ENCODE results near the gene FMNL3. TPM values are rescaled to one million over a fixed set of nuclear protein-coding genes. Genes with fewer than 3 reads are reported as not detected.

Gene FMNL3
- total and polyA plus RNA-seq, 2 of the 8 experiments (the other 6 are each of a cell fraction or from before 2014, with no cell fraction given) = 8.6 to 29.0 TPM

- H2BK120ac ChIP-seq (replicated peaks; ENCODE audit: low read depth, low read length) = no peak overlapping the region
- H3K23me2 ChIP-seq (ENCODE audit: low read depth, low read length) = no peaks in the 10 kb centered on the region
- H3K79me2 ChIP-seq (ENCODE audit: control insufficient read depth in 1 of 2, insufficient read depth in 2 of 2, low read length in 2 of 2) = peaks cover 0 to 15% of the 10 kb centered on the region in 2 experiments; a peak in 1 of 4 replicates
- no peak overlapping the region for H3K56ac ChIP-seq (replicated peaks; ENCODE audit: insufficient read length, low read depth, low read length)
- ChIA-PET CTCF (ENCODE audit: partially characterized antibody) (interaction anchor here (0.9 to 5.8 kb wide), 10 partner anchors 7 to 114 kb away, joined by 3 to 30 read pairs (median 4); partner anchors contain the start of gene TMBIM6), POLR2A (ENCODE audit: partially characterized antibody) (interaction anchor here (0.9 to 4.2 kb wide), 5 partner anchors 13 to 74 kb away, joined by 3 to 17 read pairs (median 4); partner anchors contain the start of gene TMBIM6)
- H2AFZ ChIP-seq (ENCODE audit: low read length) = no peak overlapping the region
- H3K18ac ChIP-seq (ENCODE audit: extremely low read depth, low read length) = no peak overlapping the region
- no peak overlapping the region for H3K14ac ChIP-seq (ENCODE audit: insufficient read length)
- no peak overlapping the region for H2AK5ac ChIP-seq (ENCODE audit: low read depth, low read length)
- H3K36me3 ChIP-seq (ENCODE audit: control insufficient read depth in 2 of 4, insufficient read depth in 4 of 4, low read length in 3 of 4) = peaks cover 0 to 5% (median 0%) of the 10 kb centered on the region in 4 experiments; a peak in 2 of 8 replicates
- H4K5ac ChIP-seq (ENCODE audit: insufficient read length, low read depth, low read length) = no peak overlapping the region
- 96% methylated on average over 2 of the region's 2 CpGs; no CpG with 5 or more reads in 1 of the 2 experiments for WGBS, 2 experiments (ENCODE audit: extremely low coverage in 1 of 2, insufficient coverage in 1 of 2, insufficient read length in 1 of 2, insufficient replicate concordance in 2 of 2, low coverage in 1 of 2, low lambda C conversion rate in 2 of 2, missing lambda C conversion rate in 1 of 2)
- DNase-seq (ENCODE audit: low read depth in 1 of 2, low spot score in 2 of 2) = no peak
- no peak overlapping the region for H3K4ac ChIP-seq (replicated peaks; ENCODE audit: insufficient read length, low read depth, low read length)
- no peak overlapping the region for H3K9ac ChIP-seq (replicated peaks in 1 of 4; ENCODE audit: extremely low read depth in 1 of 4, low read depth in 3 of 4, low read length in 3 of 4)
- no peak overlapping the region for H4K91ac ChIP-seq (replicated peaks; ENCODE audit: insufficient read length, low read length)
- no peak overlapping the region for H3K4me2 ChIP-seq (ENCODE audit: insufficient read depth in 1 of 2, low read depth in 2 of 2, low read length in 2 of 2)
- no peak overlapping the region for H2BK20ac ChIP-seq (ENCODE audit: low read length)
- H4K8ac ChIP-seq (ENCODE audit: extremely low read depth, insufficient read depth, low read length) = no peak overlapping the region
- no peak overlapping the region for H3K23ac ChIP-seq (ENCODE audit: insufficient read length)
- TF ChIP-seq RXRA (IDR thresholded peaks at IDR 0.05; ENCODE audit: insufficient read depth, low read depth, low read length) (no peak), CBX5 (IDR thresholded peaks at IDR 0.05; ENCODE audit: low read depth, low read length) (no peak), HDAC2 (IDR thresholded peaks at IDR 0.05; ENCODE audit: borderline replicate concordance in 1 of 2, low read depth in 2 of 2, low read length in 2 of 2) (no peak), BRCA1 (IDR thresholded peaks at IDR 0.05; ENCODE audit: low read depth, low read length) (no peak), EGR1 (IDR thresholded peaks at IDR 0.05; ENCODE audit: borderline replicate concordance, low read depth, low read length) (no peak), SP2 (IDR thresholded peaks at IDR 0.05; ENCODE audit: low read length) (no peak)
- no peak overlapping the region for H3K27ac ChIP-seq (ENCODE audit: low read depth, low read length)
- no peak overlapping the region for H2BK12ac ChIP-seq (ENCODE audit: low read depth, low read length)
- no peak overlapping the region for H2BK5ac ChIP-seq (ENCODE audit: low read depth, low read length)
- H3K79me1 ChIP-seq (ENCODE audit: low read depth, low read length) = no peaks in the 10 kb centered on the region; the same call in 1 of the 2 replicates
- peaks cover 1% of the 10 kb centered on the region in 2 experiments for H4K20me1 ChIP-seq (replicated peaks in 1 of 2; ENCODE audit: control insufficient read depth in 1 of 2, insufficient read depth in 2 of 2, low read length in 2 of 2)
- no peak overlapping the region for H3K4me3 ChIP-seq (ENCODE audit: extremely low read depth in 1 of 4, insufficient read depth in 2 of 4, low read depth in 3 of 4, low read length in 4 of 4)
- H2BK15ac ChIP-seq (ENCODE audit: low read length) = no peak overlapping the region
- peaks cover 3 to 6% (median 4%) of the 10 kb centered on the region in 4 experiments; a peak in 4 of 7 replicates for H3K4me1 ChIP-seq (replicated peaks in 1 of 4; ENCODE audit: control insufficient read depth in 3 of 4, insufficient read depth in 4 of 4, low read length in 3 of 4)
- no peaks in the 10 kb centered on the region for H3K27me3 ChIP-seq (replicated peaks in 1 of 4; ENCODE audit: control insufficient read depth in 3 of 4, extremely low read depth in 1 of 4, insufficient read depth in 3 of 4, low read length in 3 of 4)
- no peaks in the 10 kb centered on the region for H3K9me3 ChIP-seq (ENCODE audit: insufficient read depth in 2 of 2, low read depth in 1 of 2, low read length in 1 of 2)
- no peak for FAIRE-seq
These were observed 39.7 kb downstream of the FMNL3 start for GRCh38 chr12:49667325-49668090.

Measured in H1 (cell line).